D721Med (cell line): Measurements from ENCODE around the gene GGNBP2.
"Not testable (repeated sequence)": the region's sequence is repeated elsewhere in the genome, so short reads cannot be mapped to it uniquely, and the experiment has no call there.

Experiments
- DNase-seq: peaks from one replicate; pipeline ENCODE4 v3.0.0; 2011; ENCODE audit warnings: low spot score; ENCODE audit not compliant: insufficient read length
- FAIRE-seq: peaks from 2 replicates; lab custom pipeline; 2011; peaks lifted over from hg19 to GRCh38; lab: Jason Lieb, UNC
- CTCF ChIP-seq: IDR thresholded peaks from 2 replicates; pipeline ENCODE4 v1.5.1; 2012; ENCODE audit warnings: mild to moderate bottlenecking, control low read depth; ENCODE audit not compliant: insufficient read depth; ENCODE audit errors: missing control alignments

GGNBP2 gene

GRCh38 chr17:36601303-36602029, 56.7 kb downstream of the GGNBP2 start, which contains the start of gene MRM1:
TSS of gene MRM1 (plus strand) at chr17:36601583. CDS start at chr17:36601811, 228 bp downstream.
- peak; percentile 35 for TF ChIP-seq CTCF
- DNase-seq = peak; percentile 74
- FAIRE-seq = no peak

GRCh38 chr17:36602030-36602748, 57.5 kb downstream of the GGNBP2 start:
- FAIRE-seq = no peak
- no peak for TF ChIP-seq CTCF
- no peak for DNase-seq

GRCh38 chr17:36602924-36603384, 58.2 kb downstream of the GGNBP2 start:
- TF ChIP-seq CTCF = peak; percentile 85
- DNase-seq (no peak), FAIRE-seq (no peak)

- not testable (repeated sequence) for DNase-seq, FAIRE-seq
Observed at GRCh38 chr17:36605028-36605427, 60.3 kb downstream of the GGNBP2 start.

GRCh38 chr17:36608280-36608679, 63.6 kb downstream of the GGNBP2 start:
- FAIRE-seq = no peak
- TF ChIP-seq CTCF = no peak
- no peak for DNase-seq

- FAIRE-seq = no peak
- DNase-seq = no peak
Observed at GRCh38 chr17:36608794-36609497, 64.2 kb downstream of the GGNBP2 start.

More at GRCh38 chr17:36608794-36609497, 64.2 kb downstream of the GGNBP2 start:
- TF ChIP-seq CTCF = peak; percentile 26
